SU-DHL-6 (cell line): ENCODE data around the gene SMIM32.

Experiments
- CTCF ChIP-seq: fragments of 200-600 bp; sonication (generic); IDR thresholded peaks from one replicate; pipeline ENCODE4 v1.5.1; 2017; ENCODE audit warnings: antibody characterized with exemption, mild to moderate bottlenecking, low read length, moderate library complexity; ENCODE audit not compliant: insufficient read depth, poor library complexity, severe bottlenecking
- EZH2phosphoT487 ChIP-seq: fragments of 200-600 bp; sonication (generic), shearing (Covaris generic); conservative IDR thresholded peaks from 2 replicates; pipeline ENCODE4 v1.6.1; 2018; ENCODE audit warnings: mild to moderate bottlenecking, antibody characterized with exemption, low read length, moderate library complexity, mixed read lengths

DNA sequence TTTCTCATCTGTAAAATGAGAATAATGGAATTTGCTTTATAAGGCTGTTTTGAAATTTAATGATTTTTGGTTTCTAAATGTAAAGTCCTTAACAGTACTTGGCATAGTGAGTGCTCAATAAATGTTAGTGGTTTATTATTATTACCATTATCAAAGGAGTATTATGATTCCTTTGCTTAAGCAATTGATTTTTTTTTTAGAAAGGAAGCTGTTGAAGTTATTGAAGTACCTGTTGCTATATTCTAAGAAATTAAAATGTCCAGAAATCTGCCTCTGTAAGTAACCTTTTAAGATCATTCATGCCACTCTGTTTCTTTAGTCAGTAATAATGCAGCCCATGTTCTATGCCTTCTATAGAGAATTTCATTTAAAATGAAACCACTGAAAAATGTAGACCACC is 45.3 kb downstream of the SMIM32 start:
- TF ChIP-seq CTCF (no peak), EZH2phosphoT487 (no peak)
